A673 (cell line): ENCODE data around the gene AP2B1. TPM values are rescaled to one million over a fixed set of nuclear protein-coding genes. Genes with fewer than 3 reads are reported as not detected.
A peak's percentile ranks its signal among the peaks of the same experiment; 100 is the strongest.

Source experiments
- BruUV-seq: library from RNA; stranded (reverse); fragments of 400-500 nt; replicated peaks from 2 replicates; lab custom pipeline; 2021; lab: Mats Ljungman, UMichigan
- CTCF ChIA-PET: fragments of 300-600 bp; sonication (Branson Sonifier 250); formaldehyde crosslinking; loops from one replicate; lab custom pipeline; 2022; ENCODE audit warnings: antibody characterized with exemption; lab: Charles Lee
- POLR2A ChIA-PET: fragments of 300-600 bp; sonication (Branson Sonifier 250); formaldehyde crosslinking; loops from one replicate; lab custom pipeline; 2022; ENCODE audit warnings: antibody characterized with exemption; ENCODE audit not compliant: low non-redundant PET; lab: Charles Lee
- DNase-seq: peaks from one replicate; pipeline ENCODE4 v3.0.0-alpha.2; 2015; ENCODE audit warnings: low spot score
- H3K27ac ChIP-seq: fragments of 200-600 bp; sonication (generic); 2 replicates; pipeline ENCODE4 v1.5.1; 2016; ENCODE audit warnings: mixed run types, low read depth, mild to moderate bottlenecking, mixed read lengths, antibody characterized with exemption, low read length; ENCODE audit not compliant: poor library complexity, severe bottlenecking
- H3K27me3 ChIP-seq: fragments of 200-600 bp; sonication (generic); replicated peaks from 2 replicates; pipeline ENCODE4 v1.6.1; 2017; ENCODE audit warnings: mixed run types, low read depth, mild to moderate bottlenecking, mixed read lengths, antibody characterized with exemption, low read length; ENCODE audit not compliant: insufficient read depth, poor library complexity
- H3K36me3 ChIP-seq: fragments of 200-600 bp; sonication (generic); 2 replicates; pipeline ENCODE4 v1.6.1; 2016; ENCODE audit warnings: mixed run types, mild to moderate bottlenecking, mixed read lengths, antibody characterized with exemption, low read length; ENCODE audit not compliant: insufficient read depth, poor library complexity, severe bottlenecking
- H3K4me1 ChIP-seq: fragments of 200-600 bp; sonication (generic); 2 replicates; pipeline ENCODE4 v1.6.1; 2017; ENCODE audit warnings: mixed run types, mild to moderate bottlenecking, mixed read lengths, antibody characterized with exemption, low read length; ENCODE audit not compliant: insufficient read depth, poor library complexity, severe bottlenecking
- H3K4me3 ChIP-seq: fragments of 200-600 bp; sonication (generic); 2 replicates; pipeline ENCODE4 v1.5.1; 2016; ENCODE audit warnings: low read depth, mixed run types, mild to moderate bottlenecking, mixed read lengths, low read length; ENCODE audit not compliant: poor library complexity, severe bottlenecking
- H3K9me3 ChIP-seq: fragments of 200-600 bp; sonication (generic); 2 replicates; pipeline ENCODE4 v1.6.1; 2016; ENCODE audit warnings: mixed run types, low read depth, mild to moderate bottlenecking, mixed read lengths, antibody characterized with exemption, low read length; ENCODE audit not compliant: poor library complexity, severe bottlenecking
- EZH2 ChIP-seq: fragments of 200-600 bp; sonication (generic); IDR thresholded peaks from 2 replicates; pipeline ENCODE4 v1.6.1; 2017; ENCODE audit warnings: borderline replicate concordance, low read depth, mild to moderate bottlenecking, mixed read lengths, antibody characterized with exemption, low read length; ENCODE audit not compliant: poor library complexity, severe bottlenecking
- intact Hi-C: fragments of 100-400 bp; cut with micrococcal nuclease; formaldehyde crosslinking; loops from one replicate; pipeline ENCODE4 v1.10.0; 2022; ENCODE audit not compliant: unreplicated experiment
- total RNA-seq: library from RNA; stranded (reverse); gene quantifications from 2 replicates; pipeline ENCODE4 v1.2.3, GENCODE V29; 2021
- TF ChIP-seq, protein P1 (sequence below): fragments of 300-800, 200-600 bp; sonication (generic); conservative IDR thresholded peaks from 2 replicates; pipeline ENCODE4 v1.5.1; 2017; ENCODE audit warnings: low read depth, mild to moderate bottlenecking, antibody characterized with exemption, low read length, moderate library complexity, mixed read lengths

AP2B1 gene
- total RNA-seq, 1 experiment from 2014 or later, result 124 TPM

DNA sequence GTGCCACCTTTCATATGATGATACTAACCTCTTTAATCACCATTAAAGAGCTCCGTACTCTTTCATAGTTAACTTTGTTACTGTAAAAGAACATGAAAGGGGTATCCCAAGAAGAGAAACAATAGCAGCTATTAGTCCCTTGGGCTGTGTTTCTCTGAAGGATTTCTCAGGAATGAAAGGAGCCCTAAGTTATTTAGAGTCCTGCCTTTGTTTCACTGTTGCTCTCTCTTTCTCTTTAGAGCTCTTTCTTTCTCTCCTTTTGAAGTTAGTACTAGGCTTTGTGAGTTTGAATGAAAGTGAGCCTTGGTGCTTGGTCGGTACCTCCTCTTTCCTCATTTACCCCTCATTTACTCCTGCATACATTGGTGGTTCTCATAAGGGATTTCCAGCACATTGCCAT, 123.8 kb downstream of the AP2B1 start:
- POLR2A ChIA-PET, result no interaction called here

GRCh38 chr17:35713069-35713728, 126.1 kb downstream of the AP2B1 start:
- no peaks in the 10 kb centered on the region for H3K36me3 ChIP-seq
- DNase-seq, result peak; percentile 17
- H3K27ac ChIP-seq, result no peak overlapping the region
- no peaks in the 10 kb centered on the region for H3K4me1 ChIP-seq
- TF ChIP-seq, protein P1, sequence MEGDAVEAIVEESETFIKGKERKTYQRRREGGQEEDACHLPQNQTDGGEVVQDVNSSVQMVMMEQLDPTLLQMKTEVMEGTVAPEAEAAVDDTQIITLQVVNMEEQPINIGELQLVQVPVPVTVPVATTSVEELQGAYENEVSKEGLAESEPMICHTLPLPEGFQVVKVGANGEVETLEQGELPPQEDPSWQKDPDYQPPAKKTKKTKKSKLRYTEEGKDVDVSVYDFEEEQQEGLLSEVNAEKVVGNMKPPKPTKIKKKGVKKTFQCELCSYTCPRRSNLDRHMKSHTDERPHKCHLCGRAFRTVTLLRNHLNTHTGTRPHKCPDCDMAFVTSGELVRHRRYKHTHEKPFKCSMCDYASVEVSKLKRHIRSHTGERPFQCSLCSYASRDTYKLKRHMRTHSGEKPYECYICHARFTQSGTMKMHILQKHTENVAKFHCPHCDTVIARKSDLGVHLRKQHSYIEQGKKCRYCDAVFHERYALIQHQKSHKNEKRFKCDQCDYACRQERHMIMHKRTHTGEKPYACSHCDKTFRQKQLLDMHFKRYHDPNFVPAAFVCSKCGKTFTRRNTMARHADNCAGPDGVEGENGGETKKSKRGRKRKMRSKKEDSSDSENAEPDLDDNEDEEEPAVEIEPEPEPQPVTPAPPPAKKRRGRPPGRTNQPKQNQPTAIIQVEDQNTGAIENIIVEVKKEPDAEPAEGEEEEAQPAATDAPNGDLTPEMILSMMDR, result no peak
- no peak for TF ChIP-seq EZH2
- H3K27me3 ChIP-seq, result no peaks in the 10 kb centered on the region
- POLR2A ChIA-PET, result interaction anchor here (0.6 kb wide), 1 partner anchor 101 kb away, joined by 3 read pairs; no protein-coding TSS in a partner anchor
- no TSS peak for BruUV-seq
- H3K4me3 ChIP-seq, result no peak overlapping the region
- CTCF ChIA-PET, result interaction anchor here (0.6 kb wide), 1 partner anchor 100 kb away, joined by 3 read pairs; no protein-coding TSS in a partner anchor
- intact Hi-C loops, result no loop called here
- no peaks in the 10 kb centered on the region for H3K9me3 ChIP-seq

More for the DNA sequence above, 123.8 kb downstream of the AP2B1 start:
- intact Hi-C loops, result no loop called here
- TF ChIP-seq, protein P1, result no peak
- TF ChIP-seq EZH2, result no peak
- DNase-seq, result no peak
- no peaks in the 10 kb centered on the region for H3K36me3 ChIP-seq
- no peak overlapping the region for H3K4me3 ChIP-seq
- no peaks in the 10 kb centered on the region for H3K27me3 ChIP-seq
- H3K4me1 ChIP-seq, result no peaks in the 10 kb centered on the region
- BruUV-seq, result no TSS peak
- H3K27ac ChIP-seq, result no peak overlapping the region
- no peaks in the 10 kb centered on the region for H3K9me3 ChIP-seq
- CTCF ChIA-PET, result no interaction called here

DNA sequence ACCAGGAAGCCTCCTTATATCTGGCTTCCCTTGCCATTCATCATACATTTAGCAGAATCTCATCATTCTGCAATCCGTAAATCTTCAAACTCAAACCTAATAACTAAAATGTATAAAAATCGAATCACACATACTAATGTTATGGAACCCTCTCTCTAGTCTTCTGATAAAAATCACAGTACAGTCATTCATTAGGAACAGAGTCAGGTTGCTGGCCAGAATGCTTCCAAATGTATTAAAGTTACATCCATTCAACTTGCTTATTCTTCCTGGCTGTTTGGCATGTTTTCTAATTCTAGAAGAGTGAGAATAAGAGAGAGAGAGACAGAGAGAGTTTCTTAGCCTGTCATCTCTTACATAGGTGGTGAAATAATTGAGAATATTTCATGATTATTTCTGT, 127.9 kb downstream of the AP2B1 start:
- DNase-seq, result no peak
- no peaks in the 10 kb centered on the region for H3K9me3 ChIP-seq
- peaks cover 2% of the 10 kb centered on the region for H3K36me3 ChIP-seq
- intact Hi-C loops, result no loop called here
- no peaks in the 10 kb centered on the region for H3K4me1 ChIP-seq
- TF ChIP-seq, protein P1, result no peak
- no peak for TF ChIP-seq EZH2
- H3K27ac ChIP-seq, result no peak overlapping the region
- CTCF ChIA-PET, result no interaction called here
- BruUV-seq, result no TSS peak
- H3K27me3 ChIP-seq, result no peaks in the 10 kb centered on the region
- POLR2A ChIA-PET, result no interaction called here
- H3K4me3 ChIP-seq, result no peak overlapping the region
